ENCODE results near the gene STIMATE. TPM values are rescaled to one million over a fixed set of nuclear protein-coding genes. Genes with fewer than 3 reads are reported as not detected.

STIMATE gene
- total RNA-seq, 1 donor from 2014 or later, result 7.9 TPM

- DNase-seq (ENCODE audit: low read depth) (no peak), FAIRE-seq (no peak)
- Histone ChIP-seq H3K4me3 (ENCODE audit: low read depth, low read length) (no peak overlapping the region), H3K27me3 (ENCODE audit: control insufficient read depth, insufficient read depth, low read length) (no peaks in the 10 kb centered on the region), H3K36me3 (ENCODE audit: control insufficient read depth, insufficient read depth, low read length) (no peaks in the 10 kb centered on the region)
- TF ChIP-seq CTCF (IDR thresholded peaks at IDR 0.05; ENCODE audit: insufficient read depth, low read length, severe bottlenecking), result no peak
These were observed 19.7 kb upstream of the STIMATE start for GRCh38 chr3:52917044-52917443.

DNA sequence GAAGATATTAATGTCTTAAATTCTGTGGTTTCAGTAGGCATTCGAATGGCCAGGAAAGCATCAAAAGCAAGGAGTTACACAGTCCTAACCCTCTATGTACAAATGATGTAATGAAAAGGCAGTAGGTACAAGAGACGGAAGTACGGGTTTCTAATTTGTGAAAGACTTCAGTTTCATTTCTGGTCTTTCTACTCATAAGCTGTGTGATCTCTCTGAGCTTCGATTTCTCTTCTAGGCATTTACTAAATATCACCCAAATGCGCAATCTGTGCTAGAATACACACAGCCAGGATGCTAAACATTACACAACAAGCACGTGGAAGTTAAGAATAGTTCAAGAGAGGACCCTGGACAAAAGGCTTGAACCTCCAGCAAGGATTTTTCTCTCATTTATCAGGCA lies 17.9 kb upstream of the STIMATE start:
- FAIRE-seq, result no peak
- TF ChIP-seq CTCF (IDR thresholded peaks at IDR 0.05; ENCODE audit: insufficient read depth, low read length, severe bottlenecking), result no peak
- Histone ChIP-seq H3K4me3 (ENCODE audit: low read depth, low read length) (no peak overlapping the region), H3K36me3 (ENCODE audit: control insufficient read depth, insufficient read depth, low read length) (no peaks in the 10 kb centered on the region), H3K27me3 (ENCODE audit: control insufficient read depth, insufficient read depth, low read length) (no peaks in the 10 kb centered on the region)
- no peak for DNase-seq (ENCODE audit: low read depth)

DNA sequence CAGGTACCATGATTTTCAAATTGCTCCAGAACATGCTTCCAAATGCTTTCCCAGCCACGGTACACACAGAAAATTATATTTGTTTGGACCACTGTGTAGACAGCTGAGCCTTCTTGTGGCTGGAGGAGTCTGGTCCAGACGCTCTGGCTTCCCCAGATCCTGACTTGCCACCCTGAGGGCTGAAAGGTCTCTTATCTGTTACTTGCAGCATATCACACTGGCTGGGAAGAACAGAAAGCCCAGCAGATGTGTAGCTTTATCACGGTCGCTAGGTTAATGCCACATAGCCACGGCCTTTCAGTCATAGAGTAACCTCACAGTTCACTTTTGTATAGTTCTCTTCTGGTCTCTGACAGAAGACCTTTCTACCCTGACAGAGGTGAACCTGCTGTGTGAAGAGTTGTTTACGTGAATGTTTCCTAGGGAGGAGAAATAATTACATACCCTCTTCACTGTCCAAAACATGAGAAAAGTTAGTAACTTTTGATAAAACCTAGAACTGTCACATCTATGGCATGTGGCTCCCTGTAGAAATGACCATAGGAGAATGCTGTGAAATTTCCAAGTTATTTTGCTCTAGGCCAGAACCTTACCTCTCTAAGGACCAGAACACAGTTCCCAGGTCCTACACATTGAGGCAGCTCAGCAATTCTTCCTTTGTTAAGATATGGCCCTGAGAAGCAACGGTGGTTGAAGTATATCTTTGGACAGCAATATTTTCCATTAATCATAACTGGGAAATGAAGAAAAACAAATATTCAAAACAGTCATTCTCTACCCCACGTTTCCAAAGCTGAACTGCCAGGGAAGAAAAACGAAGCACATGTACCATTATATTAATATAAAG lies 15.8 kb upstream of the STIMATE start:
- no peaks in the 10 kb centered on the region for H3K27me3 ChIP-seq (ENCODE audit: control insufficient read depth, insufficient read depth, low read length)
- no peak overlapping the region for H3K4me3 ChIP-seq (ENCODE audit: low read depth, low read length)
- FAIRE-seq (no peak), DNase-seq (ENCODE audit: low read depth) (no peak)
- no peak for TF ChIP-seq CTCF (IDR thresholded peaks at IDR 0.05; ENCODE audit: insufficient read depth, low read length, severe bottlenecking)
- H3K36me3 ChIP-seq (ENCODE audit: control insufficient read depth, insufficient read depth, low read length), result no peaks in the 10 kb centered on the region

DNA sequence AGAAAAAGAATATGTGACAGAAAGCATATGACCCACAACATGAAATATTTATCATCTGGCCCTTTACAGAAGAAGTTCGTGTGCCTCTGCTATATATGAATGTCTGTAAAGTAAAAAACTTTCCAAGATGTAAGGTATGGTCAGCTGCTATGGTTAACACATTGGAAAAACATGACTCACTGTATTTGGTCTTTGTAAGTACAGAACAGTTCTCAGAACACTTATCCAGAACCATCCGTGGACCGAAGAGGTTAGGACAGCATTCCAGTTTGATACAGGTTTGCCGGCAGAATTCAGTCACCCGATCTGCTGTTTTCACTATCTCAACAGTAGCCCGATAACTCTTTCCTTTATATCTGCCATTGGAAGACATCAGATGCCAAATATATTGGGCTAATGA lies 13.5 kb upstream of the STIMATE start:
- Histone ChIP-seq H3K4me3 (ENCODE audit: low read depth, low read length) (no peak overlapping the region), H3K27me3 (ENCODE audit: control insufficient read depth, insufficient read depth, low read length) (no peaks in the 10 kb centered on the region), H3K36me3 (ENCODE audit: control insufficient read depth, insufficient read depth, low read length) (no peaks in the 10 kb centered on the region)
- FAIRE-seq (no peak), DNase-seq (ENCODE audit: low read depth) (no peak)
- no peak for TF ChIP-seq CTCF (IDR thresholded peaks at IDR 0.05; ENCODE audit: insufficient read depth, low read length, severe bottlenecking)

- DNase-seq (ENCODE audit: low read depth) (no peak), FAIRE-seq (no peak)
- TF ChIP-seq CTCF (IDR thresholded peaks at IDR 0.05; ENCODE audit: insufficient read depth, low read length, severe bottlenecking), result no peak
- H3K4me3 ChIP-seq (ENCODE audit: low read depth, low read length), result no peak overlapping the region
- H3K36me3 ChIP-seq (ENCODE audit: control insufficient read depth, insufficient read depth, low read length), result no peaks in the 10 kb centered on the region
- no peaks in the 10 kb centered on the region for H3K27me3 ChIP-seq (ENCODE audit: control insufficient read depth, insufficient read depth, low read length)
These were observed 10.1 kb upstream of the STIMATE start for GRCh38 chr3:52907497-52907896.

- no peaks in the 10 kb centered on the region for H3K27me3 ChIP-seq (ENCODE audit: control insufficient read depth, insufficient read depth, low read length)
- FAIRE-seq (no peak), DNase-seq (ENCODE audit: low read depth) (no peak)
- H3K36me3 ChIP-seq (ENCODE audit: control insufficient read depth, insufficient read depth, low read length), result no peaks in the 10 kb centered on the region
- no peak for TF ChIP-seq CTCF (IDR thresholded peaks at IDR 0.05; ENCODE audit: insufficient read depth, low read length, severe bottlenecking)
- H3K4me3 ChIP-seq (ENCODE audit: low read depth, low read length), result no peak overlapping the region
These were observed 7.2 kb upstream of the STIMATE start for GRCh38 chr3:52904552-52904951.
